HL-60 (cell line): ENCODE measurements around the gene TMTC2.

ENCODE experiments used
- DNase-seq, 2 experiments: peaks; one replicate each; pipeline ENCODE4 v3.0.0-alpha.2; 2010 to 2020; ENCODE audit warnings: low read depth in 1 of 2, low spot score in 1 of 2
- H3K27ac ChIP-seq: fragments of 250-450 bp; sonication (Bioruptor Pico); replicated peaks from 2 replicates; pipeline ENCODE4 v1.5.1; 2020; ENCODE audit warnings: mild to moderate bottlenecking, moderate library complexity
- H3K27me3 ChIP-seq: fragments of 250-450 bp; sonication (Bioruptor Pico); 2 replicates; pipeline ENCODE4 v1.5.1; 2021; ENCODE audit warnings: mild to moderate bottlenecking, moderate library complexity; ENCODE audit not compliant: insufficient read depth, poor library complexity, severe bottlenecking
- H3K4me3 ChIP-seq: replicated peaks from 2 replicates; pipeline ENCODE4 v1.5.1; 2011; ENCODE audit warnings: mild to moderate bottlenecking, control low read depth, low read length; ENCODE audit not compliant: insufficient read depth
- GABPA ChIP-seq: IDR thresholded peaks from 2 replicates; pipeline ENCODE4 v1.6.1; 2012; ENCODE audit warnings: low read depth
- POLR2AphosphoS5 ChIP-seq: IDR thresholded peaks from 2 replicates; pipeline ENCODE4 v1.6.1; 2012; ENCODE audit warnings: low read depth
- SPI1 ChIP-seq: IDR thresholded peaks from 2 replicates; pipeline ENCODE4 v1.6.1; 2012; ENCODE audit warnings: low read depth, mild to moderate bottlenecking, borderline replicate concordance
- TF ChIP-seq, protein P1 (sequence below): IDR thresholded peaks from 2 replicates; pipeline ENCODE4 v1.6.1; 2012; ENCODE audit warnings: low read depth; ENCODE audit not compliant: insufficient replicate concordance
- TF ChIP-seq, protein P2 (sequence below): IDR thresholded peaks from one replicate; pipeline ENCODE4 v1.5.1; 2011; ENCODE audit warnings: low read length, control low read depth, inconsistent platforms; ENCODE audit not compliant: insufficient read depth

The TMTC2 gene

DNA sequence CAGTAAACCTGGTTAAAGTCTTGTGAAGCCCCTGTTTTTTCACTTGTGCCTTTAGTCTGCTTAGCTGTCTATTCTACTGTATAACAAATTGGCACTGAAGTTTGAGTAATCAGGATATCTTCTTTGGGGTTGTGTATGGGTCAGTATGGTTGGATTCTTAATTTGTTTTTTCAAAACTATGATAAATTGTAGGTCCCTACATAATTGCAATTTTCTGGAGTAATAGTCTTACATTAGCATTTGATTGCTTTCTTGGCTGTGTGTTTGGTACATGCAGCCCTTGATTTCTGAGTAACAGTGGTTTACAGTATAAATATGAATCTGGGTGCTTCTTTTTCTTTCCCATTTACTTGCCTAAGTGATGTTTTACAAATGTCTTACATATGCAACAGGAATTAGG is 186.6 kb downstream of the TMTC2 start:
- TF ChIP-seq, protein P1, sequence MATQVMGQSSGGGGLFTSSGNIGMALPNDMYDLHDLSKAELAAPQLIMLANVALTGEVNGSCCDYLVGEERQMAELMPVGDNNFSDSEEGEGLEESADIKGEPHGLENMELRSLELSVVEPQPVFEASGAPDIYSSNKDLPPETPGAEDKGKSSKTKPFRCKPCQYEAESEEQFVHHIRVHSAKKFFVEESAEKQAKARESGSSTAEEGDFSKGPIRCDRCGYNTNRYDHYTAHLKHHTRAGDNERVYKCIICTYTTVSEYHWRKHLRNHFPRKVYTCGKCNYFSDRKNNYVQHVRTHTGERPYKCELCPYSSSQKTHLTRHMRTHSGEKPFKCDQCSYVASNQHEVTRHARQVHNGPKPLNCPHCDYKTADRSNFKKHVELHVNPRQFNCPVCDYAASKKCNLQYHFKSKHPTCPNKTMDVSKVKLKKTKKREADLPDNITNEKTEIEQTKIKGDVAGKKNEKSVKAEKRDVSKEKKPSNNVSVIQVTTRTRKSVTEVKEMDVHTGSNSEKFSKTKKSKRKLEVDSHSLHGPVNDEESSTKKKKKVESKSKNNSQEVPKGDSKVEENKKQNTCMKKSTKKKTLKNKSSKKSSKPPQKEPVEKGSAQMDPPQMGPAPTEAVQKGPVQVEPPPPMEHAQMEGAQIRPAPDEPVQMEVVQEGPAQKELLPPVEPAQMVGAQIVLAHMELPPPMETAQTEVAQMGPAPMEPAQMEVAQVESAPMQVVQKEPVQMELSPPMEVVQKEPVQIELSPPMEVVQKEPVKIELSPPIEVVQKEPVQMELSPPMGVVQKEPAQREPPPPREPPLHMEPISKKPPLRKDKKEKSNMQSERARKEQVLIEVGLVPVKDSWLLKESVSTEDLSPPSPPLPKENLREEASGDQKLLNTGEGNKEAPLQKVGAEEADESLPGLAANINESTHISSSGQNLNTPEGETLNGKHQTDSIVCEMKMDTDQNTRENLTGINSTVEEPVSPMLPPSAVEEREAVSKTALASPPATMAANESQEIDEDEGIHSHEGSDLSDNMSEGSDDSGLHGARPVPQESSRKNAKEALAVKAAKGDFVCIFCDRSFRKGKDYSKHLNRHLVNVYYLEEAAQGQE, result no peak
- no peak for TF ChIP-seq POLR2AphosphoS5
- TF ChIP-seq GABPA, result no peak
- Histone ChIP-seq H3K27ac (no peak overlapping the region), H3K4me3 (no peak overlapping the region), H3K27me3 (no peaks in the 10 kb centered on the region)
- DNase-seq, result no peak

DNA sequence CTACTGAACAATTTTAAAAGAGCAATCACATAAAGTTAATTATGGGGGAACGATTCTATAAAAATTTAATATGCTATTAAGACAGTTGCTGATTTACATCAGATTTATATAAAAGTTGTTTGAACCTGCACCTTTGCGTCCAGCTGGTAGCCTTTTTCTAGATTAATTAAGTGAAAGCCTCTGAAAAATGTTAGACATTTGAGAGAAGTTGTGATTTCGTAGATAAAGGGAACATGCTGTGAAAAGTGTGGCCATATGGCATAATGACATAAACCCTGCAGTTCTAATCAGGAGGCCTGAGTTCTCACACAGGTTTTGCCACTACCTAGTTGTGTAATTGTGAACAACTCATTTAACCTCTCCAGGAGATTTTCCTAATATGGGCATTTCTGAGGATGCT is 187.2 kb downstream of the TMTC2 start:
- Histone ChIP-seq H3K4me3 (no peak overlapping the region), H3K27ac (no peak overlapping the region), H3K27me3 (no peaks in the 10 kb centered on the region)
- TF ChIP-seq SPI1 (no peak), POLR2AphosphoS5 (no peak), GABPA (no peak)
- TF ChIP-seq, protein P2, sequence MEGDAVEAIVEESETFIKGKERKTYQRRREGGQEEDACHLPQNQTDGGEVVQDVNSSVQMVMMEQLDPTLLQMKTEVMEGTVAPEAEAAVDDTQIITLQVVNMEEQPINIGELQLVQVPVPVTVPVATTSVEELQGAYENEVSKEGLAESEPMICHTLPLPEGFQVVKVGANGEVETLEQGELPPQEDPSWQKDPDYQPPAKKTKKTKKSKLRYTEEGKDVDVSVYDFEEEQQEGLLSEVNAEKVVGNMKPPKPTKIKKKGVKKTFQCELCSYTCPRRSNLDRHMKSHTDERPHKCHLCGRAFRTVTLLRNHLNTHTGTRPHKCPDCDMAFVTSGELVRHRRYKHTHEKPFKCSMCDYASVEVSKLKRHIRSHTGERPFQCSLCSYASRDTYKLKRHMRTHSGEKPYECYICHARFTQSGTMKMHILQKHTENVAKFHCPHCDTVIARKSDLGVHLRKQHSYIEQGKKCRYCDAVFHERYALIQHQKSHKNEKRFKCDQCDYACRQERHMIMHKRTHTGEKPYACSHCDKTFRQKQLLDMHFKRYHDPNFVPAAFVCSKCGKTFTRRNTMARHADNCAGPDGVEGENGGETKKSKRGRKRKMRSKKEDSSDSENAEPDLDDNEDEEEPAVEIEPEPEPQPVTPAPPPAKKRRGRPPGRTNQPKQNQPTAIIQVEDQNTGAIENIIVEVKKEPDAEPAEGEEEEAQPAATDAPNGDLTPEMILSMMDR, result no peak
- TF ChIP-seq, protein P1, result no peak
- no peak for DNase-seq

DNA sequence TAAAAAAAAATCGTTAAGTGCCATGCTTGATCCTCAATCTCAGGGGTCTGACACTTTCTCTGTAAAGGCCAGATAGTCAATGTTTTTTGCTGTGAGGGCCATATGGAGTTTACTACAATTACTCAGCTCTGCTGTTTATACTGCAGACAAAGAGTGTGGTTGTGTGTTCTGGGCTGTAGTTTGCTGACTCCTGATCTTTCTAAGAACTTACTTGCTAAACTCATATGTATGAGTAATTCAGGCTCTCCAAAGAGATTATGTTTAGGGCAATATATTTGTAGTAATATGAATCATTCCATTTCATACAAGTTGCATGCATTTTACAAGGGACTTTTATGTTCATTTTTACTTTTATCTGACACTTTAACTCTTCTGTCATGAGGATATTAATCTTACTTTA is 188.2 kb downstream of the TMTC2 start:
- DNase-seq, result no peak
- Histone ChIP-seq H3K4me3 (no peak overlapping the region), H3K27ac (no peak overlapping the region), H3K27me3 (no peaks in the 10 kb centered on the region)
- TF ChIP-seq GABPA, result no peak
- TF ChIP-seq POLR2AphosphoS5, result no peak
- TF ChIP-seq SPI1, result no peak
- TF ChIP-seq, protein P2, result no peak
- TF ChIP-seq, protein P1, result no peak

DNA sequence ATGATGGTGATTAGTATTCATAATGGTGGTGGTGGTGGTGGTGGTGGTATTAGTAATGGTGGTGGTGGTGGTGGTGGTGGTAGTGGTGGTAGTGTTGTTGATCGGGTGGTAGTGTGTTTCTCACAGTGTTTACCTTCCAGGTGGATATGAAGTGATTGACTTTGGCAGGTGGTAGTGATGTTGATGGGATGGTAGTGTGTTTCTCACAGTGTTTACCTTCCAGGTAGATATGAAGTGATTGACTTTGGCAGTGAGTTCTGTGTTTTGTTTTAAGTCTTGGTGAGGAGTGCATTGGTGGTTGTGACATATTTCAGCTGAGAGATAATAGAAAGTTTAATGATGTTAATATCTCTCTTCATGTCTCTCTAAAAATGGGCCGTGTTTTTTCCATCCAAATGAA is 189.4 kb downstream of the TMTC2 start:
- DNase-seq, result no peak
- TF ChIP-seq, protein P2, result no peak
- no peak for TF ChIP-seq GABPA
- TF ChIP-seq SPI1, result no peak
- TF ChIP-seq POLR2AphosphoS5, result no peak
- TF ChIP-seq, protein P1, result no peak
- Histone ChIP-seq H3K4me3 (no peak overlapping the region), H3K27me3 (no peaks in the 10 kb centered on the region), H3K27ac (no peak overlapping the region)
